Smooth muscle cell (in vitro differentiated cells): Measurements from ENCODE around the gene RPL21. TPM values are rescaled to one million over a fixed set of nuclear protein-coding genes. Genes with fewer than 3 reads are reported as not detected.

Experiments
- DNase-seq: peaks from one replicate; lab custom pipeline; 2025; ENCODE audit not compliant: unreplicated experiment; lab: John Stamatoyannopoulos, UW
- H2AFZ ChIP-seq: fragments of 200-600 bp; sonication (generic); 2 replicates; pipeline ENCODE4 v1.6.0; 2016; ENCODE audit warnings: antibody characterized with exemption, low read depth, mild to moderate bottlenecking
- H3F3A ChIP-seq: fragments of 200-600 bp; sonication (generic); 2 replicates; pipeline ENCODE4 v1.6.0; 2017; ENCODE audit warnings: antibody characterized with exemption, low read depth
- H3K27ac ChIP-seq: fragments of 200-600 bp; sonication (generic); 2 replicates; pipeline ENCODE4 v1.5.1; 2016; ENCODE audit warnings: low read depth, mild to moderate bottlenecking
- H3K27me3 ChIP-seq: fragments of 200-600 bp; sonication (generic); 2 replicates; pipeline ENCODE4 v1.6.1; 2016; ENCODE audit warnings: low read depth, mild to moderate bottlenecking
- H3K36me3 ChIP-seq: fragments of 200-600 bp; sonication (generic); 2 replicates; pipeline ENCODE4 v1.5.1; 2016; ENCODE audit warnings: low read depth
- H3K4me1 ChIP-seq: fragments of 200-600 bp; sonication (generic); 2 replicates; pipeline ENCODE4 v1.5.1; 2016; ENCODE audit warnings: low read depth
- H3K4me2 ChIP-seq: fragments of 200-600 bp; sonication (generic); 2 replicates; pipeline ENCODE4 v1.6.0; 2016; ENCODE audit warnings: mild to moderate bottlenecking
- H3K4me3 ChIP-seq: fragments of 200-600 bp; sonication (generic); 2 replicates; pipeline ENCODE4 v1.5.1; 2016; ENCODE audit warnings: mild to moderate bottlenecking
- H3K79me2 ChIP-seq: fragments of 200-600 bp; sonication (generic); 2 replicates; pipeline ENCODE4 v1.6.0; 2016; ENCODE audit warnings: low read depth, mild to moderate bottlenecking
- H3K9ac ChIP-seq: fragments of 200-600 bp; sonication (generic); 2 replicates; pipeline ENCODE4 v1.6.0; 2016; ENCODE audit warnings: low read depth
- H3K9me3 ChIP-seq: fragments of 200-600 bp; sonication (generic); replicated peaks from 2 replicates; pipeline ENCODE4 v1.5.1; 2016; ENCODE audit warnings: low read depth
- H4K20me1 ChIP-seq: fragments of 200-600 bp; sonication (generic); 2 replicates; pipeline ENCODE4 v1.6.0; 2016; ENCODE audit warnings: low read depth
- WGBS: methylation state at CpG from one replicate; pipeline ENCODE4 v1.1.7; 2016; ENCODE audit warnings: low lambda C conversion rate; 5-methylcytosine and 5-hydroxymethylcytosine counted together
- polyA plus RNA-seq: library from polyadenylated mRNA; unstranded; fragments of >200 nt; fragmentation: Nextera tagmentation; extraction: Ambion mirVana; gene quantifications from 2 replicates; pipeline ENCODE4 v1.2.1, GENCODE V29; 2016
- total RNA-seq: library from RNA; depleted of rRNA; stranded (reverse); fragments of >200 nt; gene quantifications from 2 replicates; pipeline ENCODE4 v1.2.3, GENCODE V29; 2014
- TF ChIP-seq, protein P1 (sequence below): fragments of 200-600 bp; sonication (generic); IDR thresholded peaks from 2 replicates; pipeline ENCODE4 v1.5.1; 2017; ENCODE audit warnings: borderline replicate concordance, mild to moderate bottlenecking, antibody characterized with exemption; ENCODE audit not compliant: insufficient read depth, poor library complexity, severe bottlenecking

Gene RPL21
- total and polyA plus RNA-seq, 2 experiments from 2014 or later, result 361 to 1,191 TPM

DNA sequence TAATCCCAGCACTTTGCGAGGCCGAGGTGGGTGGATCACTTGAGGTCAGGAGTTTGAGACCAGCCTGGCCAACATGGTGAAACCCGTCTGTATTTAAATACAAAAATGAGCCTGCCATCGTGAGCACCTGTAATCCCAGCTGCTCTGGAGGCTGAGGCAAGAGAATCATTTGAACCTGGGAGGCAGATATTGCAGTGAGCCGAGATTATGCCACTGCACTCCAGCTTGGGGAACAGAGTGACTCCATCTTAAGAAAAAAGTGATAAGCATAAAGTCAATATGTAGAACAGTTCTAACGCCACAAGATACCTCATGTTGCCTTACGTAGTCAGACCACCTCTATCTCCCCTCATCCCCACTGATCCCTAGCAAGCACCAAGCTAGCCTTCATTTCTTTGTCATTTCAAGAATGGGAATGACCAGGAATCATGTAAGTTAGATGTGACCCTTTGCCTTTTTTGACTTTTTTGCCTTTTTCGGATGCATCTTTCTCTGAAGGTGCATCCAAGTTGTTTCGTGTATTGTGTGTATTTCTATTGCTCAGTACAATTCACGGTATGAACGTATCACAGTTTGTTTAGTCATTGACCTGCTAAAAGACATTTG lies 6.4 kb downstream of the RPL21 start:
- TF ChIP-seq, protein P1, sequence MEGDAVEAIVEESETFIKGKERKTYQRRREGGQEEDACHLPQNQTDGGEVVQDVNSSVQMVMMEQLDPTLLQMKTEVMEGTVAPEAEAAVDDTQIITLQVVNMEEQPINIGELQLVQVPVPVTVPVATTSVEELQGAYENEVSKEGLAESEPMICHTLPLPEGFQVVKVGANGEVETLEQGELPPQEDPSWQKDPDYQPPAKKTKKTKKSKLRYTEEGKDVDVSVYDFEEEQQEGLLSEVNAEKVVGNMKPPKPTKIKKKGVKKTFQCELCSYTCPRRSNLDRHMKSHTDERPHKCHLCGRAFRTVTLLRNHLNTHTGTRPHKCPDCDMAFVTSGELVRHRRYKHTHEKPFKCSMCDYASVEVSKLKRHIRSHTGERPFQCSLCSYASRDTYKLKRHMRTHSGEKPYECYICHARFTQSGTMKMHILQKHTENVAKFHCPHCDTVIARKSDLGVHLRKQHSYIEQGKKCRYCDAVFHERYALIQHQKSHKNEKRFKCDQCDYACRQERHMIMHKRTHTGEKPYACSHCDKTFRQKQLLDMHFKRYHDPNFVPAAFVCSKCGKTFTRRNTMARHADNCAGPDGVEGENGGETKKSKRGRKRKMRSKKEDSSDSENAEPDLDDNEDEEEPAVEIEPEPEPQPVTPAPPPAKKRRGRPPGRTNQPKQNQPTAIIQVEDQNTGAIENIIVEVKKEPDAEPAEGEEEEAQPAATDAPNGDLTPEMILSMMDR, result no peak
- Histone ChIP-seq H3K4me1 (peaks cover 12% of the 10 kb centered on the region), H3F3A (peaks cover 48% of the 10 kb centered on the region), H3K27ac (peak overlapping the region; percentile 10), H3K79me2 (peaks cover 38% of the 10 kb centered on the region), H3K4me2 (no peak overlapping the region), H3K4me3 (no peak overlapping the region), H3K9me3 (no peaks in the 10 kb centered on the region), H3K27me3 (no peaks in the 10 kb centered on the region), H3K9ac (no peak overlapping the region), H2AFZ (no peak overlapping the region), H4K20me1 (peaks cover 93% of the 10 kb centered on the region), H3K36me3 (peaks cover 13% of the 10 kb centered on the region)
- WGBS, result 93% methylated on average over 11 of the region's 11 CpGs
- no peak for DNase-seq

DNA sequence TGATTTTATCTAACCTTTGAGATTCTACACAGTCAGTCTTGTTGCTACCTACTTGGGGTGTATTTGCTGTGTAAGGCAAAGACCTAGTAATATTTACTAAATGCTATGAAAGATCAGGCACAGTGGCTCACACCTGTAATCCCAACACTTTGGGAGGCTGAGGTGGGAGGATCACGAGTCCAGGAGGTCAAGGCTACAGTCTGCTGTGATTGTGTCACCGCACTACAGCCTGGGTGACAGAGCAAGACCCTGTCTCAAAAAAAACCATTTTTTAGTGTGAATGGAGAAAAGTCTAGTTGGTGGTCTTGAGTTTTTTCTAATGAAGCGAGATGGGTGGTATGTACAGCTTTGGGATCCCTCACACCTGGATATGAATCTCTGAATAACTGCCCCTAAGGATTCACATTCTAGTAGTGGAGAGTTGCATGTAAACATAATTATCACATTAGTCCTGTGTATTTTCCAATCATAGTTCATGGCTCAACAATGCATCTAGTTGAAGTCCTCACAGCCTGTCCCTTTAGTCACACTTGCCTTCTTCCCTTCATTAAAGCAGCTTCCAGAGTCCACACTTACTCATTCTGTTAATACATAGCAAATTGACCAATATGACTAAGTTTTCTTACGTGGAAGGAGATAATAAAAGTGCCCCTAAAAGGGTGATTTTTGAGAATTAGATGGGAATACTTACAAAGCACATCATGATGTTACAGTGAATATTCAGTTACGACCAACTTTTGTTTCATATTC lies 7.5 kb downstream of the RPL21 start:
- H3K79me2 ChIP-seq, result peaks cover 27% of the 10 kb centered on the region
- H3F3A ChIP-seq, result peaks cover 41% of the 10 kb centered on the region
- H2AFZ ChIP-seq, result no peak overlapping the region
- TF ChIP-seq, protein P1, result no peak
- no peak overlapping the region for H3K9ac ChIP-seq
- WGBS, result 92% methylated on average over 5 of the region's 5 CpGs
- no peaks in the 10 kb centered on the region for H3K27me3 ChIP-seq
- H3K9me3 ChIP-seq, result no peaks in the 10 kb centered on the region
- peaks cover 2% of the 10 kb centered on the region for H3K4me1 ChIP-seq
- no peak overlapping the region for H3K4me3 ChIP-seq
- H3K36me3 ChIP-seq, result peaks cover 11% of the 10 kb centered on the region
- no peak for DNase-seq
- H3K27ac ChIP-seq, result peak overlapping the region; percentile 10
- peaks cover 82% of the 10 kb centered on the region for H4K20me1 ChIP-seq
- no peak overlapping the region for H3K4me2 ChIP-seq

DNA sequence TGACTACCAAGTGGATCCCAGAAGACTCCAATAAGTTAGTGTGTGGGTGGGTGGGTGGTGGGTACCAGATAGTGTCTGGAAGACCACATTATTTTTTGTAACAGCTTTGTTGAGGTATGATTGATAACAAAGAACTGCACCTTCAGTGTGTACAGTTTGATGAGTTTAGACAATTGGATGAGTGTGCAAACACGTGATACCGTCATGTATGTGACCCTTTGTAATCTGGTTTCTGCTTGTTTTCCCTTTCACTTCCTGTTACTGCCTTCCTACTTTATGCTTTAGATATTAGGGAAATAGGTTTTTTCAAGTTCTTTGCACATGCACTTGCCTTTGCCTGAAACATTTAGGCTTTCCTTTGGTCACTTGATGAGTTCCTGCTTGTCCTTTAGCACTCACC lies 8.5 kb downstream of the RPL21 start:
- Histone ChIP-seq H3K79me2 (peaks cover 17% of the 10 kb centered on the region), H3K4me3 (no peak overlapping the region), H3K9ac (no peak overlapping the region), H3F3A (peaks cover 38% of the 10 kb centered on the region), H3K27me3 (no peaks in the 10 kb centered on the region), H3K36me3 (peaks cover 8% of the 10 kb centered on the region), H3K4me2 (no peak overlapping the region), H4K20me1 (peaks cover 72% of the 10 kb centered on the region), H3K9me3 (no peaks in the 10 kb centered on the region), H3K27ac (no peak overlapping the region), H2AFZ (no peak overlapping the region), H3K4me1 (no peaks in the 10 kb centered on the region)
- TF ChIP-seq, protein P1, result no peak
- no peak for DNase-seq
- WGBS, result 92% methylated on average over 2 of the region's 2 CpGs
